Left ventricle myocardium superior (tissue), 1 donor: ENCODE measurements around the gene HARBI1. TPM values are rescaled to one million over a fixed set of nuclear protein-coding genes. Genes with fewer than 3 reads are reported as not detected.

ENCODE experiments used
- ATAC-seq: fragments of 200-7000 bp; cut with Tn5 transposase; one replicate; pipeline ENCODE4 v1.9.1; 2020; ENCODE audit warnings: mild to moderate bottlenecking, moderate library complexity
- DNase-seq: peaks from one replicate; pipeline ENCODE4 v3.0.0-alpha.2; 2020
- intact Hi-C: fragments of 100-400 bp; cut with micrococcal nuclease; formaldehyde crosslinking; loops from one replicate; pipeline ENCODE4 v1.11.0; 2022
- total RNA-seq: library from RNA; stranded (reverse); fragmentation: NEBNext Ultra II Directional; extraction: Animal tissue kit (Norgen Biotek cat#: 25700); gene quantifications from one replicate; pipeline ENCODE4 v1.2.1, GENCODE V29; 2021
- donor health status: DM: no; HTN: yes; CAD: no; lungs with severe emphysema.

The HARBI1 gene
- total RNA-seq, 1 donor from 2014 or later: 3.1 TPM

- ATAC-seq (peak; percentile 68), DNase-seq (no peak)
- intact Hi-C loops: no loop called here
These were observed 56.6 kb downstream of the HARBI1 start for GRCh38 chr11:46560300-46560991.

- intact Hi-C loops: no loop called here
- ATAC-seq: no peak
- no peak for DNase-seq
These were observed 57.2 kb downstream of the HARBI1 start for GRCh38 chr11:46559815-46560214.

GRCh38 chr11:46557684-46558151 is 59.3 kb downstream of the HARBI1 start:
- no peak for DNase-seq
- ATAC-seq: no peak
- intact Hi-C loops: no loop called here

GRCh38 chr11:46555267-46556054 is 61.6 kb downstream of the HARBI1 start:
- ATAC-seq: no peak
- DNase-seq: no peak
- intact Hi-C loops: no loop called here

DNA sequence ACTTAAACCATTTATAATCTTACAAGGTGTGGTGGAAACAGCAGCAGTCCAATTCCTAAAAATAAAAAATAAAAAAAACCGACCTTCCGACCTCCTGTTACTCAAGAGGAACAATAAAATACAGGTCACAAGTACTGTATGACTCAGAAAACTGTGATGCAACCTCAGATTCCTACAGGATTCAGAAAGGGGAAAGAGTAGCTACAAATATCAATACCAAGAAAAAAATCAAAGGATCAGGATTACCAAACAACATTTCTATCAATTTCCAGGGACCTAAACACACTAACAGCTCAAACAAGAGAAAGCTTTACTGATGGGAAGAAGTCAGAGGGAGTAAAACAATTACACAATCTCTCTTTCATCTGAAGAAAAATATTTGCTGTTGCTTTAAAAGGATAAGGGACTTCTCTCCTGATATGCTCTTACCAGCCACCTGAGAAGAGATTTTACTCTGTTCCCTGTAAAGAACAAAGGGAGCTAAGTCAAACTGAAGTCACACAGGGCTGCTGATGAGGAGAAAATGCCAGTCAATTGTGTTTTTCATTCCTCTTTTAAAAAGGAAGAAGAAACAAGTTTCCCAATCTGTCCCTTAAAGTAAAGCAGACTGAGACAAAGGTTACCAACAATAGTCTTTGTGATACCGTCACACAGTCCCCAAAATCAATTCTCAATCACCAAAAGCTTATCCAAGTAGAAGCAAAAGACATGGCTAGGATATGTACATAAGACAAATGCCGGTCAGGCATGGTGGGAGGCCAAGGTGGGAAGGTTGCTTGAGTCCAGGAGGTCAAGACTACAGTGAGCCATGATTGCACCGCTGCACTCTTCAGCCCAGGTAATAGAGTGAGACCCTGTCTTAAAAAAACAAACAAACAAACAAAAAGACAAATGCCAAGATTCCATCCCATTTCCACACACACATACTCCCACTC is 62.5 kb downstream of the HARBI1 start:
- DNase-seq: no peak
- peak; percentile 73 for ATAC-seq
- intact Hi-C loops: no loop called here

GRCh38 chr11:46553814-46554212 is 63.2 kb downstream of the HARBI1 start:
- DNase-seq: no peak
- peak; percentile 11 for ATAC-seq
- intact Hi-C loops: no loop called here

Other genes with a start within 250 kb of the HARBI1 start
- 5.7 TPM for gene MDK, start 235.6 kb downstream of the HARBI1 start, total RNA-seq
- not detected for gene CHRM4, start 225.5 kb downstream of the HARBI1 start, total RNA-seq
- 14.7 TPM for gene AMBRA1, start 23.2 kb downstream of the HARBI1 start, total RNA-seq
- gene ATG13, start 326 bp upstream of the HARBI1 start, total RNA-seq: 34.4 TPM
- gene ARHGAP1, start 83.4 kb upstream of the HARBI1 start, total RNA-seq: 65.2 TPM
- gene ZNF408, start 83.8 kb upstream of the HARBI1 start, total RNA-seq: 7.1 TPM
- gene F2, start 102.0 kb upstream of the HARBI1 start, total RNA-seq: not detected
- 73.6 TPM for gene CKAP5, start 229.1 kb upstream of the HARBI1 start, total RNA-seq